Dedifferentiated amniotic fluid mesenchymal stem cell (primary cell): Measurements from ENCODE around the gene NR1I2.

ENCODE experiments used
- DNase-seq: peaks from one replicate; pipeline ENCODE4 v3.0.0-alpha.2; 2016; ENCODE audit errors: extremely low spot score

The NR1I2 gene

GRCh38 chr3:119779731-119780383 lies 2.0 kb upstream of the NR1I2 start:
- no peak for DNase-seq

GRCh38 chr3:119782460-119782859 lies 559 bp downstream of the NR1I2 start:
- DNase-seq = no peak

- no peak for DNase-seq
Observed at GRCh38 chr3:119783255-119783654, 1.4 kb downstream of the NR1I2 start.

- DNase-seq = no peak
Observed at GRCh38 chr3:119783883-119784282, 2.0 kb downstream of the NR1I2 start.

GRCh38 chr3:119786409-119786808 lies 4.5 kb downstream of the NR1I2 start:
- DNase-seq = no peak

GRCh38 chr3:119790369-119790768 lies 8.5 kb downstream of the NR1I2 start:
- no peak for DNase-seq

- no peak for DNase-seq
Observed at GRCh38 chr3:119792270-119792669, 10.4 kb downstream of the NR1I2 start.

GRCh38 chr3:119794401-119794800 lies 12.5 kb downstream of the NR1I2 start:
- no peak for DNase-seq

- DNase-seq = no peak
Observed at GRCh38 chr3:119794971-119795612, 13.2 kb downstream of the NR1I2 start.

- no peak for DNase-seq
Observed at GRCh38 chr3:119795849-119796248, 13.9 kb downstream of the NR1I2 start.

- DNase-seq = no peak
Observed at GRCh38 chr3:119796368-119796767, 14.5 kb downstream of the NR1I2 start.

GRCh38 chr3:119796785-119797184 lies 14.9 kb downstream of the NR1I2 start:
- DNase-seq = no peak

GRCh38 chr3:119800844-119801243 lies 18.9 kb downstream of the NR1I2 start:
- DNase-seq = no peak

- DNase-seq = no peak
Observed at GRCh38 chr3:119808244-119808643, 26.3 kb downstream of the NR1I2 start.

GRCh38 chr3:119808843-119809242 lies 26.9 kb downstream of the NR1I2 start:
- no peak for DNase-seq

- no peak for DNase-seq
Observed at GRCh38 chr3:119809249-119810017, 27.5 kb downstream of the NR1I2 start.

GRCh38 chr3:119810018-119810435 lies 28.1 kb downstream of the NR1I2 start:
- no peak for DNase-seq

GRCh38 chr3:119812491-119813058 lies 30.7 kb downstream of the NR1I2 start:
- no peak for DNase-seq

- DNase-seq = no peak
Observed at GRCh38 chr3:119815716-119816115, 33.8 kb downstream of the NR1I2 start.

GRCh38 chr3:119817071-119817470 lies 35.2 kb downstream of the NR1I2 start:
- DNase-seq = no peak

GRCh38 chr3:119817583-119818363 lies 35.9 kb downstream of the NR1I2 start:
- DNase-seq = no peak

GRCh38 chr3:119818937-119819336 lies 37.0 kb downstream of the NR1I2 start:
- DNase-seq = no peak
